Activated B cell treated with CpG ODN at 0.5 μM for 24 hours (primary cell): ENCODE measurements around the gene ZNF780B. TPM values are rescaled to one million over a fixed set of nuclear protein-coding genes. Genes with fewer than 3 reads are reported as not detected.

ENCODE experiments used
- ATAC-seq: fragments of 200-7000 bp; cut with Tn5 transposase; one replicate; pipeline ENCODE4 v1.10.0; 2021; ENCODE audit warnings: low read depth, mild to moderate bottlenecking, moderate library complexity
- CTCF ChIA-PET: fragments of 350-600 bp; sonication (Branson Sonifier 250); formaldehyde crosslinking; loops from one replicate; lab custom pipeline; 2021; ENCODE audit warnings: antibody characterized with exemption; lab: Charles Lee
- POLR2A ChIA-PET: fragments of 350-600 bp; sonication (Branson Sonifier 250); formaldehyde crosslinking; loops from one replicate; lab custom pipeline; 2021; ENCODE audit warnings: antibody characterized with exemption; lab: Charles Lee
- DNase-seq: peaks from one replicate; pipeline ENCODE4 v3.0.0; 2022
- H3K27ac Mint-ChIP-seq: one replicate; pipeline ENCODE4 v1.8.0; 2020; ENCODE audit warnings: mixed read lengths
- H3K27me3 Mint-ChIP-seq: one replicate; pipeline ENCODE4 v1.8.0; 2021; ENCODE audit warnings: mixed read lengths
- H3K36me3 Mint-ChIP-seq: one replicate; pipeline ENCODE4 v1.8.0; 2021; ENCODE audit warnings: low read depth, mixed read lengths
- H3K4me1 Mint-ChIP-seq: one replicate; pipeline ENCODE4 v1.8.0; 2021; ENCODE audit warnings: mixed read lengths
- H3K4me3 Mint-ChIP-seq: one replicate; pipeline ENCODE4 v1.8.0; 2020; ENCODE audit warnings: mild to moderate bottlenecking, mixed read lengths
- H3K9me3 Mint-ChIP-seq: one replicate; pipeline ENCODE4 v1.8.0; 2020; ENCODE audit warnings: mixed read lengths
- CTCF ChIP-seq: fragments of 200-600 bp; IDR thresholded peaks from one replicate; pipeline ENCODE4 v1.8.0; 2022; ENCODE audit warnings: antibody characterized with exemption, mild to moderate bottlenecking
- intact Hi-C: fragments of 100-400 bp; cut with micrococcal nuclease; formaldehyde crosslinking; loops from one replicate; pipeline ENCODE4 v1.15.1; 2024
- total RNA-seq: library from RNA; stranded (reverse); gene quantifications from 2 replicates; pipeline ENCODE4 v1.2.3, GENCODE V29; 2022

Gene ZNF780B
- total RNA-seq, 1 donor from 2014 or later = 51.1 TPM

DNA sequence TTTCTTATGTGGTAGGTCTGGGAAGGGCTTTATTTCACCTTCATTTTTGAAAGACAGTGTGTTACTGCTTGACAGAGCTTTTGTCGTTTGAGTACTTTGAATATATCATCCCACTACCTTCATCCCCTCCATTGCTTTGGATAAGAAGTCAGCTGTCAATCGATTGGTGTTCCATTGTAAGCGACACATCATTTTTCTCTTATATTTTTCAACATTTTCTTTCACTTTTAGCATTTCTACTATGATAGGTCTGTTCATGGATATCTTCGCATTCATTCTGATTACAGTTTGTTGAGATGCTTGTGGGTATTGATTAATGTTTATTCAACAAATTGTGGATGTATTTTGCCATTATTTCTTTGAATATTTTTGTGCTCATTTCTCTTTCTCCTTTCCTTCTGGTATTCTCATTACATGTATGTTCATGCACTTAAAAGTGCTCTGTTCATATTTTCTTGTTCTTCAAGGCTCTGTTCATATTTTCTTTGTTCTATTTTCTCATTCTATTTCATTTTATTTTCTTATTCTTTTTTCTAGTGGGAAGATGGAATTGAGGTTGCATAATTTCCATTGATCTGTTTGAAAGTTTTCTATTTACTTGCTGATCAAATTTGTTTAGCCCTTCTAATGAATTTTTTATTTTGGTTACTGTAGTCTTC, 30.0 kb downstream of the ZNF780B start:
- Mint-ChIP-seq H3K4me3 (no peak overlapping the region), H3K27ac (no peak overlapping the region), H3K9me3 (peaks cover 33% of the 10 kb centered on the region), H3K27me3 (no peaks in the 10 kb centered on the region), H3K36me3 (peaks cover 17% of the 10 kb centered on the region), H3K4me1 (no peaks in the 10 kb centered on the region)
- ChIA-PET POLR2A (interaction anchor here (0.6 kb wide), 1 partner anchor 29 kb away, joined by 6 read pairs; no protein-coding TSS in a partner anchor), CTCF (no interaction called here)
- no peak for DNase-seq
- TF ChIP-seq CTCF = no peak
- intact Hi-C loops = no loop called here
- ATAC-seq = no peak

- DNase-seq (no peak), ATAC-seq (no peak)
- peaks cover 37% of the 10 kb centered on the region for H3K9me3 Mint-ChIP-seq
- no peaks in the 10 kb centered on the region for H3K4me1 Mint-ChIP-seq
- TF ChIP-seq CTCF = no peak
- POLR2A ChIA-PET = no interaction called here
- H3K27ac Mint-ChIP-seq = no peak overlapping the region
- H3K27me3 Mint-ChIP-seq = no peaks in the 10 kb centered on the region
- intact Hi-C loops = no loop called here
- H3K4me3 Mint-ChIP-seq = no peak overlapping the region
- H3K36me3 Mint-ChIP-seq = peaks cover 11% of the 10 kb centered on the region
- CTCF ChIA-PET = no interaction called here
These were observed 32.1 kb downstream of the ZNF780B start for GRCh38 chr19:40023969-40024368.

- intact Hi-C loops = no loop called here
- no peak for DNase-seq
- ChIA-PET CTCF (no interaction called here), POLR2A (no interaction called here)
- Mint-ChIP-seq H3K9me3 (peaks cover 44% of the 10 kb centered on the region), H3K4me3 (no peak overlapping the region), H3K36me3 (peaks cover 60% of the 10 kb centered on the region), H3K4me1 (no peaks in the 10 kb centered on the region), H3K27ac (no peak overlapping the region), H3K27me3 (no peaks in the 10 kb centered on the region)
- no peak for TF ChIP-seq CTCF
- ATAC-seq = no peak
These were observed 42.0 kb downstream of the ZNF780B start for GRCh38 chr19:40013991-40014390.

DNA sequence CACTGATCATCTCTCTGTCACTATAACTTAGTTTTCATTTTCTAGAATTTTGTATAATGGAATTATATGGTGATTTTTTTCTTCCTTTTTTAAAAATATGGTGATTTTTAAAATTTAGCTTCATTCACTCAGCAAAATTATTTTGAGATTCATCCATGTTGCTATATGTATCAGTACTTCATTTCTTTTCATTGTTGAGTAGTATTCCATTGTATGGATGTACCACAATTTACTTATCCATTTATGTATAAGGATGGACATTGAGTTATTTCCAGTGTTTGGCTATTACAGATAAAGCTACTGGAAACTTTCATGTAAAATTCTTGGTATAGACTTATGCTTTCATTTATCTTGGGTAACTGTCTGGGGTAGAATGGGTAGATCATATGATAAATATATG, 46.4 kb downstream of the ZNF780B start:
- POLR2A ChIA-PET = no interaction called here
- no peak overlapping the region for H3K4me3 Mint-ChIP-seq
- DNase-seq = no peak
- CTCF ChIA-PET = no interaction called here
- TF ChIP-seq CTCF = no peak
- no peak overlapping the region for H3K27ac Mint-ChIP-seq
- no peaks in the 10 kb centered on the region for H3K27me3 Mint-ChIP-seq
- H3K36me3 Mint-ChIP-seq = peaks cover 76% of the 10 kb centered on the region
- H3K9me3 Mint-ChIP-seq = peaks cover 32% of the 10 kb centered on the region
- intact Hi-C loops = no loop called here
- ATAC-seq = no peak
- no peaks in the 10 kb centered on the region for H3K4me1 Mint-ChIP-seq

DNA sequence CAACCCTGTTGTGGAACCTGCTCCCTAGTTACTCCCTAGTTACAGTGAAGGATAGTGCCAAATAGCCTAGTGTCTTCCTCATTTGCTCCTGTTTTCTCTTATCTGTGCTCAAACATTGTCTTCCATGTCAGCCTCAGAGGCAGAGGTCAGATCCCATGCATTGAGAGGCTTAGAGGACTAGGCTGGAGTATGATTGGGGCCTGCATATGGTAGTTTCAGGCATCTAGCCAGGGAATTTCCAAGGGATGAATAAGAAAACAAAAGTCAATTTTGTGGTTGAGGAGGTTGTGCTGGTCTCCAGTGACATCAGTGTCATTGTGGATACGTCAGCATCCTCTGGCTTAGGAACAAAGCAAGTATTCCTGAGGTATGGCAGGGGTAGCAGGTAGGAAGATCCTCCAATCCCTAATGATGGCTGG, 49.7 kb downstream of the ZNF780B start:
- Mint-ChIP-seq H3K4me3 (no peak overlapping the region), H3K36me3 (peaks cover 43% of the 10 kb centered on the region), H3K27me3 (no peaks in the 10 kb centered on the region), H3K9me3 (peaks cover 10% of the 10 kb centered on the region), H3K27ac (no peak overlapping the region), H3K4me1 (no peaks in the 10 kb centered on the region)
- no peak for ATAC-seq
- DNase-seq = no peak
- intact Hi-C loops = no loop called here
- CTCF ChIA-PET = no interaction called here
- TF ChIP-seq CTCF = no peak
- POLR2A ChIA-PET = no interaction called here
